Natural killer cell (primary cell): ENCODE data around the gene TMEM119. TPM values are rescaled to one million over a fixed set of nuclear protein-coding genes. Genes with fewer than 3 reads are reported as not detected.

Experiments used
- ATAC-seq, 3 donors: fragments of 150-1000 bp in 2 of 3; fragments of 200-7000 bp in 1 of 3; cut with Tn5 transposase; 1 replicate in 1 of 3; 2 replicates in 2 of 3; pipeline ENCODE4 v1.10.0; 2021; ENCODE audit warnings: mild to moderate bottlenecking in 2 of 3, moderate library complexity in 2 of 3
- DNase-seq, 2 donors: peaks; one replicate each; pipeline versions ENCODE4 v3.0.0 to v3.0.0-alpha.2; 2013 to 2021; ENCODE audit warnings: mixed read lengths in 1 of 2
- H3K27ac ChIP-seq: one replicate; pipeline ENCODE4 v1.5.1; 2013; ENCODE audit warnings: mild to moderate bottlenecking, low read length
- H3K27me3 ChIP-seq: one replicate; pipeline ENCODE4 v1.6.1; 2013; ENCODE audit warnings: low read length; ENCODE audit not compliant: control insufficient read depth, insufficient read depth
- H3K36me3 ChIP-seq: one replicate; pipeline ENCODE4 v1.6.1; 2013; ENCODE audit warnings: low read length; ENCODE audit not compliant: control insufficient read depth, insufficient read depth
- H3K4me1 ChIP-seq: one replicate; pipeline ENCODE4 v1.6.1; 2013; ENCODE audit warnings: low read length; ENCODE audit not compliant: control insufficient read depth, insufficient read depth
- H3K4me3 ChIP-seq: one replicate; pipeline ENCODE4 v1.5.1; 2013; ENCODE audit warnings: low read length
- H3K9me3 ChIP-seq: one replicate; pipeline ENCODE4 v1.6.1; 2013; ENCODE audit warnings: low read length; ENCODE audit not compliant: control insufficient read depth, insufficient read depth
- H3K27ac Mint-ChIP-seq, 2 donors: one replicate each; pipeline ENCODE4 v1.8.0; 2022; ENCODE audit warnings: mild to moderate bottlenecking in 2 of 2, mixed read lengths in 2 of 2, moderate library complexity in 1 of 2
- H3K27me3 Mint-ChIP-seq, 2 donors: one replicate each; pipeline ENCODE4 v1.8.0; 2022; ENCODE audit warnings: low read depth in 2 of 2, mixed read lengths in 2 of 2
- H3K36me3 Mint-ChIP-seq: one replicate; pipeline ENCODE4 v1.8.0; 2022; ENCODE audit warnings: mixed read lengths
- H3K4me1 Mint-ChIP-seq, 2 donors: one replicate each; pipeline ENCODE4 v1.8.0; 2022; ENCODE audit warnings: mixed read lengths in 2 of 2
- H3K4me3 Mint-ChIP-seq: one replicate; pipeline ENCODE4 v1.8.0; 2022; ENCODE audit warnings: mild to moderate bottlenecking, moderate library complexity, mixed read lengths
- H3K9me3 Mint-ChIP-seq, 2 donors: one replicate each; pipeline ENCODE4 v1.8.0; 2022; ENCODE audit warnings: mixed read lengths in 2 of 2
- CTCF ChIP-seq: fragments of 200-600 bp; IDR thresholded peaks from one replicate; pipeline ENCODE4 v1.8.0; 2022; ENCODE audit warnings: antibody characterized with exemption
- WGBS: methylation state at CpG from one replicate; pipeline ENCODE4 v1.1.7; 2013; ENCODE audit warnings: missing lambda C conversion rate; ENCODE audit not compliant: insufficient coverage; 5-methylcytosine and 5-hydroxymethylcytosine counted together
- intact Hi-C: fragments of 100-400 bp; cut with micrococcal nuclease; formaldehyde crosslinking; loops from one replicate; pipeline ENCODE4 v1.14.2; 2022
- total RNA-seq, 4 donors: library from RNA; stranded (reverse); fragments of 120-200 nt in 1 of 4; gene quantifications; one replicate each; pipeline versions ENCODE4 v1.2.3 to v1.2.4, GENCODE V29; 2013 to 2022

The TMEM119 gene
- total RNA-seq, 3 donors from 2014 or later (not counting 1 experiment from before 2014, with no cell fraction given) = 0.70 to 3.4 (median 0.71) TPM

- Histone ChIP-seq H3K27me3 (no peaks in the 10 kb centered on the region), H3K4me1 (peaks cover 56% of the 10 kb centered on the region), H3K4me3 (no peak overlapping the region), H3K27ac (peak overlapping the region; percentile 79), H3K36me3 (peaks cover 33% of the 10 kb centered on the region), H3K9me3 (peaks cover 5% of the 10 kb centered on the region)
- intact Hi-C loops = loop anchor here (1.0 to 5.0 kb wide), 3 partner anchors 11 to 114 kb away; partner anchors contain the start of gene CORO1C
- Mint-ChIP-seq H3K36me3 (no peaks in the 10 kb centered on the region), H3K27ac (peak overlapping the region; percentile 92 to 100), H3K4me3 (peak overlapping the region; percentile 56), H3K27me3 (no peaks in the 10 kb centered on the region), H3K4me1 (peaks cover 68 to 70% of the 10 kb centered on the region in 2 donors), H3K9me3 (peaks cover 0 to 4% of the 10 kb centered on the region in 2 donors)
- peak; percentile 39 to 65 (median 45) for ATAC-seq
- 18% methylated on average over 16 of the region's 16 CpGs for WGBS
- peak; percentile 76 to 89 for DNase-seq
- peak; percentile 98 for TF ChIP-seq CTCF
These were observed 20.4 kb upstream of the TMEM119 start for GRCh38 chr12:108618079-108618952.

- Histone ChIP-seq H3K4me1 (peaks cover 46% of the 10 kb centered on the region), H3K4me3 (no peak overlapping the region), H3K9me3 (peaks cover 5% of the 10 kb centered on the region), H3K27ac (peak overlapping the region; percentile 79), H3K36me3 (peaks cover 22% of the 10 kb centered on the region), H3K27me3 (no peaks in the 10 kb centered on the region)
- 28% methylated on average over 14 of the region's 14 CpGs for WGBS
- H3K4me3 Mint-ChIP-seq = peak overlapping the region; percentile 74
- peaks cover 0 to 4% of the 10 kb centered on the region in 2 donors for H3K9me3 Mint-ChIP-seq
- ATAC-seq (peak; percentile 86 to 92 (median 92)), DNase-seq (peak; percentile 81 to 92)
- peaks cover 63 to 64% of the 10 kb centered on the region in 2 donors for H3K4me1 Mint-ChIP-seq
- H3K27ac Mint-ChIP-seq = peak overlapping the region; percentile 92 to 100
- no peaks in the 10 kb centered on the region for H3K36me3 Mint-ChIP-seq
- no peak for TF ChIP-seq CTCF
- no peaks in the 10 kb centered on the region for H3K27me3 Mint-ChIP-seq
- intact Hi-C loops = loop anchor here (1.0 to 5.0 kb wide), 2 partner anchors 16 to 115 kb away; partner anchors contain the start of genes CORO1C and SELPLG
These were observed 19.3 kb upstream of the TMEM119 start for GRCh38 chr12:108616941-108617858.

- peaks cover 5% of the 10 kb centered on the region for H3K9me3 ChIP-seq
- DNase-seq (no peak), ATAC-seq (no peak)
- H3K27ac Mint-ChIP-seq = peak overlapping the region; percentile 92 to 100
- H3K4me3 Mint-ChIP-seq = no peak overlapping the region
- H3K9me3 Mint-ChIP-seq = peaks cover 0 to 4% of the 10 kb centered on the region in 2 donors
- peaks cover 41% of the 10 kb centered on the region for H3K4me1 ChIP-seq
- H3K27ac ChIP-seq = peak overlapping the region; percentile 79
- intact Hi-C loops = loop anchor here (5.0 kb wide), 1 partner anchor 116 kb away; the partner anchor contains the start of gene CORO1C
- no peak for TF ChIP-seq CTCF
- peaks cover 60 to 64% of the 10 kb centered on the region in 2 donors for H3K4me1 Mint-ChIP-seq
- peaks cover 16% of the 10 kb centered on the region for H3K36me3 ChIP-seq
- H3K36me3 Mint-ChIP-seq = no peaks in the 10 kb centered on the region
- H3K27me3 ChIP-seq = no peaks in the 10 kb centered on the region
- no peak overlapping the region for H3K4me3 ChIP-seq
- WGBS = 100% methylated on average over 2 of the region's 2 CpGs
- no peaks in the 10 kb centered on the region for H3K27me3 Mint-ChIP-seq
These were observed 18.5 kb upstream of the TMEM119 start for GRCh38 chr12:108616359-108616758.
